DMS 273 treated with DMSO at 0.1 percent for 48 hours (cell line): ENCODE data around the gene AFF1.
A peak's percentile ranks its signal among the peaks of the same experiment; 100 is the strongest.
"Not testable (repeated sequence)": the region's sequence is repeated elsewhere in the genome, so short reads cannot be mapped to it uniquely, and the experiment has no call there.

Experiments
- DNase-seq: peaks from one replicate; lab custom pipeline; 2025; lab: John Stamatoyannopoulos, UW

Gene AFF1

DNA sequence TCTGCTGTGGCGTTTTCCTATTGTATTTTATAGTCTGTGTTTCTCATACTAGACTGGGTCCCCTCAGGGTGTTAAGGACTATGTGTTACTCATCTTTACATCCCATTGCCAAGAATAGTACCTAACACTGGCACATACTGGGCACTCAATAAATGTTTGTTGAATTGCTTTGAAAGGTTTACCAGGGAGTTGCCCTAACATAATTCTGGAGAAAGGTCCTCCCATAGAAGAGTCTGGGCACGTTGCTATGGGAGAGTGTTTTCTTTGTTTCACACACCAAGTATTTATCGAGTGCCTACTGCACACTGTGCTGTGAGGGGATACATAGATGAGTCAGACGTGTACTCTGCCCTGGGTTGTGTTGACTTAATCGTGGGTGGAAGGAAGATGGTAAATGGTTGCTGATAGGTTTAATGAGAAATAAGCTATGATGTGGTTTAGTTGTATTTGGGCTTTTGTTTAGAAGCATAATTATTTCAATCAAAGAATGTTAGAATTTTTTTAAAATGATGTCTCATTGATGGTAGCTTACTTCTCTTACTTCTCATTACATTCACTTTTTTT lies 42.9 kb downstream of the AFF1 start:
- DNase-seq, result no peak

DNA sequence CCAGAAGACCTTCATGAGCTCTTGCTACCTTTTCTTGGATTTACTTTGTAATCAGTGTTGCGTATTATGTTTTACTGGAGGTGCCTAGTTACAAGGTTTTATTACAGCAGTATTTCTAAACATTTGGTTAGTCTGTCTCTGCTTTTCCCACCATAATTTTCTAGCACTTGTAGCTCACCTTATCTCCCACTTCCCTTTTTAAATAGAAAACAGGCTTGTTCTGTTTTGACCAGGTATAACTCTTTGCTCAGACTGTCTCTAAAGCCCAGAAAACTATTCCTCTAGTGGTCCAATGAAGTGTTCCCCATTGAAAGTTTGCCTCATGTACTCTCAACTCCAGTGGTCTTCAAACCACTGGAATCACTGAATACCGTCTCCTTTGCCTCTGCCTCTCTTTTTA lies 43.9 kb downstream of the AFF1 start:
- no peak for DNase-seq

DNA sequence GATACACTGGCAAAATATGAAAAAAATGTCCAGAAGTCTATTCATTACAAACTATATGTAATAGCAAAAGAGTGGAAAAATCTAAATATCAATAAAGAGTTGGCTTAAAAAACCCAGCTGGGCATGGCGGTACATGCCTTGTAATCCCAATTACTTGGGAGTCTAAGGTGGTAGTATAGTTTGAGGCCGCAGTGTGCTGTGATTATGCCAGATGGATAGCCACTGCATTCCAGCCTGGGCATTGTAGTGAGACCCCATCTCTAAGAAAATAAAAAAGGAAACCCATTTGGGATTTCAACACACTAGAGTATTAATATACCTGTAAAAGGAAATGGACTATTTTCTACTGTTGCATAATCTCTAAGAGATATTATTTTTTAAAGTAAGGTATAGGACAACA lies 45.4 kb downstream of the AFF1 start:
- no peak for DNase-seq

DNA sequence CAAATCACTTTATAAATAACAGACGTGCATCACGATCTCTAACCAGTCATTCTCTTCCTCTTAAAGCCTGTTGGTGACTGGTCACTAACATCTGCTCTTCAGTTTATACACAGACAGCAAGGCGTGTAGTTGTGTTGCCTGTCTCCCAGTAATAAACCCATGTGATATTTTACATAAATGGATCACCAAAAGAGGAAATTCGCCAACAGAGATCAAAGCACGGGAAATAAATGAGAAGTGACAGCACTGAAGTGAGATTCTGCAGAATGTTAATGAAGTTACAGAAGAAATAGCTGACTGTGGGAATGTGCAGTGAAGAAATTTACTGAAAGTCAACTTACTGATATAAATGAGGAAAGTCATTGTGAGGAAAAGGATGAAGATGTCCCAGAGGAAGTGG lies 47.0 kb downstream of the AFF1 start:
- DNase-seq, result no peak

DNA sequence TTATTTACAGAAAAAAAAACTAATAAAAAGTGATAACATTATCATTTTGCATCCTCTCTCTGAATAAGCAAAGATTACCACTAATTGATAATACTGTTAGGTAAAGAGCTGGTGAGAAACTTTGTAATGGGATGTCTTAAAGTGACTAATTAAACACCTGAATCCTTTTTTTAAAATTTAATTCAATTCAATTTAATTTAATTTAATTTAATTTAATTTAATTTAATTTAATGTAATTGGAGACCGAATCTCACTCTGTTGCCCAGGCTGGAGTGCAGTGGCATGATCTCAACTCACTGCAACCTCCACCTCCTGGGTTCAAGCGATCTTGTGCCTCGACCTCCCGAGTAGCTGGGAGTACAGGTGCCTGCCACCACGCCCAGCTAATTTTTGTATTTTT lies 51.0 kb downstream of the AFF1 start:
- DNase-seq, result not testable (repeated sequence)

DNA sequence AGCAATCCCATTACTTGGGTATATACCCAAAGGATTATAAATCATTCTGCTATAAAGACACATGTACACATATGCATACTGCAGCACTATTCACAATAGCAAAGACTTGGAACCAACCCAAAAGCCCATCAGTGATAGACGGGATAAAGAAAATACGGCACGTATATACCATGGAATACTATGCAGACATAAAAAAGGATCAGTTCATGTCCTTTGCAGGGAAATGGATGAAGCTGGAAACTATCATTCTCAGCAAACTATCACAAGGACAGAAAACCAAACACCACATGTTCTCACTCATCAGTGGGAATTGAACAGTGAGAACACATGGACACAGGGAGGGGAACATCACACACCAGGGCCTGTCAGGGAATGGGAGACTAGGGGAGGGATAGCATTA lies 54.8 kb downstream of the AFF1 start:
- not testable (repeated sequence) for DNase-seq

DNA sequence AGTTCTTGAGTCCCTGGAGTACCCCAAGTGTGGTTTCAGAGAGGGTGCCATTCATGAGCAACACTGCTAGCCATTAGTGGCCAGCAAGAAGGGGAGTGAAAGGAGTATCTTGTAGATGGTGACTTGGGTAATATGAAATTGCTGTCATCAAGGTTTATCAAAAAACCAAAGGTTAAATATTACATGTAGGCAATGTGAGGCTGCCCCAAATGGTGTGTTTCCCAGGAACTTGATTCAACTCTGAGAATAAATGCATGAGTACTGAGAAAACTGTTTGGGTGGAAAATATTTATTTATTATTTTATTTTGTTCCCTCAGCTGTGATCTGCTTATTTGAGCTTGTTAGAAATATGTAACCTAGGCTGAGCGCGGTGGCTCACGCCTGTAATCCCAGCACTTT lies 55.7 kb downstream of the AFF1 start:
- no peak for DNase-seq

DNA sequence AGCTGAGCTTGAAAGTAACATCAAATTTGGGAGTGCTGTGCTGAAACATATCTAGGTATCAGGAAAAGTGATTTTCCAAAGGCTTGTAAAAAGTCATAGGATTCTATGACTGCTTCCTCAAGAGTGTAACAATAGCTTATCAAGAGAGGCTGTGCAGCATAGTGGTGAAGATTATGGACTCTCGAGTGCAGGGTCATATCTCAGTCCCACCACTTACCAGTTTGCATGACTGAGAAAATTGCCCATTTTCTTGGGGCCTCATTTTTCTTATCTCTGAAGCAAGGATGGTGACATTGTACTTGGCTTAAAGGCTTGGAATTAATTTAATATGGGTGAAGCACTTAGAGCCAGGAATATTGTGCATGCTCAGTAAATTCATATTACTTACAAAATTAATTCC lies 57.2 kb downstream of the AFF1 start:
- DNase-seq, result no peak

DNA sequence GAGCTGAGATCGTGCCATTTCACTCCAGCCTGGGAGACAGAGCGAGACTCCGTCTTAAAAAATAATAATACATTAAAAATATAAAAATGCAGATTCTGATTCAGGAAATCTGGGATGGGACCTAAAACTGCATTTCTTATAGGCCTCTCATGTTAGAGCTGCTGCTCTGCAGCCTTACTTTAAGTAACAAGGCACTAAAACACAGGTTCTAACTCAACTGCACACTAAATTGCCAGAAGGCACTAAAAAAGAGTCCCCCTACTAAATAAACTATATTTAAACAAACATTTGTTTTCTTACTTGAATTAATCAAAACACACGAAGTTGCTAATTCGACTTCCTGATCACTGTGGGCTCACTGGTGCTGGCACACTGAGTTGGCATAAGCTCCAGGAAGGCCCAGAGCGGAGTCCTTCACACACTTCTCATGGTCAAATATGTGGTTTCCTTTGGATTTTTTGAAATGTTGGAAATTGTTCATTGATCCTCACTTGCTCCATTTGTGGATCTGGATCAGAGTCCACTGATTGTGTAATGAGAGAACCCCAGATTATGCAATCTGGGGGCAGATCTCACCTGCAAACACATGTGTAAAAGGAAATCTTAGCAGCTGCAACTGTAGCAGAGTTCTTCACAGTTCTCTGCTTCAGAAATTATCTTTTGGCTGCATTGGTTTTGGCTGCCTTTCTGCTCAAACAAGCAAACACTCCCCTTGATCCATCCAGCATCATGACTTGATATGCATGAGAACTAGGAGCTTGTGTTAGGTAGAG lies 59.3 kb downstream of the AFF1 start:
- DNase-seq, result no peak

DNA sequence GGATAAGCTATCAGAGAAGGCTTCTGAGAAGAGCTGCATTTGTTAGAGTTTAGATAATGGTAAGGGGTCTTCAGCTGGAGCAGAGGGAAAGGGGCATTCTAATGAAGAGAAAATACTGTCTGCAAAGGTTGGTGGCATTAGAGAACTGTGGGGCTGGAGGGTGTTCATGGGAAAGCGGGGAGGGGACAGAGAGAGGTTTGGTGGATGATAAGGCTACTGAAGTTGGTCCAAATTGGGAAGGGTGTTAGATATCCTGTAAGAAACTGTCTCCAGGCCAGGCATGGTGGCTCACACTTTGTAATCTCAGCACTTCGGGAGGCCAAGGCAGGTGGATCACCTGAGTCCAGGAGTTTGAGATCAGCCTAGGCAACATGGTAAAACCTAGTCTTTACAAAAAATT lies 59.9 kb downstream of the AFF1 start:
- DNase-seq, result no peak

DNA sequence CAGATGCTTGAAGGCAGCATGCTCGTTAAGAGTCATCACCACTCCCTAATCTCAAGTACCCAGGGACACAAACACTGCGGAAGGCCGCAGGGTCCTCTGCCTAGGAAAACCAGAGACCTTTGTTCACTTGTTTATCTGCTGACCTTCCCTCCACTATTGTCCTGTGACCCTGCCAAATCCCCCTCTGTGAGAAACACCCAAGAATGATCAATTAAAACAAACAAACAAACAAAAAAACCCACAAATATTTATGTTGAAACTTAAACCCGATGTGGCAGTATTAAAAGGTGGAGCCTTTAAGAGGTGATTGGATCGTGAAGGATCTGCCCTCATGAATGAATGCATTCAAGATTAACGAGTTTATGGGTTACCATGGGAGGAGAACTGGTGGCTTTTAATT lies 61.7 kb downstream of the AFF1 start:
- not testable (repeated sequence) for DNase-seq

DNA sequence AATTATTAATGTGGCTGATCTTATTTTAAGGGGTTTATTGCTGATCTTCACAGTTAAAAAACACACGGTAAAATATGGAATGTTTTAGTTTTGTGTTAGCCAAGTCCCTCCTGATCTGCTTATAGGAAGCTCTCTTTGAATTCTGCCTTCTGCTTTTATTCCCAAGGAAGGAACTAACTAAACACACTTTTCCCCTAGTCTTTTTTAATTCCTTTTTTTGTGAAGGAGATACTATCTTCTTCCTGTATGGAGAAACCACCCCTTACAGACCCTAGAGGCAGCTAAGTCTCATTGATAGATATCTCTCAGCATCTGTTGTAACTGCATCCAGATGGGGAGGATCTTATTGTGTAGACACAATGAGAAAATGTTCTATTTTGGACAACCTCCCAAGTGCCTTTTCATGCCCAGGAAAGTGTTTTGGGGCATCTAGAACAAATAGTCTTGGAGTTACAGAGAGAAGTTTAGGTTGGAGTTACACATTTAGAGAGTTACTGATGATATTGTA lies 64.4 kb downstream of the AFF1 start:
- no peak for DNase-seq

DNA sequence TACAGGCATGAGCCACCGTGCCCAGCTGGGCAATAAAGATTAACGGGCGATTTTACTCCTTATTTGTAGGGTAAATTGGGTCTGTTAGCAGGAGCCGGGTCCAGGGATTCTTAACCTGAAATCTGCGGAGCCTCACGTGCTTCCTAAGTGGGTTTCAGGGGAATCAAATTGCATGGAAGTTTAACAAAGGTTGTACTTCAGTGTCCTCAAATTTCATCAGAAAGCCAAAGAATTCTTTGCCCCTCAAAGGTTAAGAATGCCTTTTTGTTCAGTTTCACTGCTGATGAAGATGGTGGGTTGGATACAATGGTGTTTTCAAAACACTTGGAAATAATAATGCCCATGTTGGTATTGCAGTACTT lies 67.9 kb downstream of the AFF1 start:
- no peak for DNase-seq

DNA sequence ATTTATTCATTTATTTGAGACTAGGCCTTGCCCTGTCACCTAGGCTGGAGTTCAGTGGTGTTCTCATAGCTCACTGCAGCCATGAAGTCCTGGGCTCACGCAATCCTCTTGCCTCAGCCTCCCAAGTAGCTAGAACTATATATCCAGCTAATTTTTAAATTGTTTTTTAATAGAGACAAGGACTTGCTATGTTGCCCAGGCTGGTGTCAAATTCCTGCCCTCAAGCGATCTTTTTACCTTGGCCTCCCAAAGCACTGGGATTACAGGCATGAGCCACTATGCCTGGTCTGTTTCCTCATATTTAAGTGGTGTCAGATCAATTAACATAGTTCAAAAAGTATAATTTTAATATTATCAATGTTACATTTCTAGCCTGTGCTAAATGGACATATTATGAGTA lies 68.5 kb downstream of the AFF1 start:
- no peak for DNase-seq

DNA sequence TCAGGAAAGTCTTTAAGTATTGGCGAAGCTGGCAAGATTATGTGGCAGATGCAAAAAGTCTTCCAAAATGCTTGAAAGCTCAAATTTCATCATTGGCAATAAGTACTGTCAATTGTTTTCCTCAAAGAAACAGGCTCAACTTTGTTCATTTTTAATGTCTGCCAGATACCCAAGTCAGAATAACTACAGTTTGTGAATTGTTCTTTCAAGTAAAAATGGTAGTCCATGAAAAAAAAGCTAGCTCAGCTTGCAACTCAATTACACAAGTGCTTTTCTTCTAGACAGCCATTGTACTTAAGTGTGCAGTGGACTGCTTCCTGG lies 70.5 kb downstream of the AFF1 start:
- DNase-seq, result no peak

DNA sequence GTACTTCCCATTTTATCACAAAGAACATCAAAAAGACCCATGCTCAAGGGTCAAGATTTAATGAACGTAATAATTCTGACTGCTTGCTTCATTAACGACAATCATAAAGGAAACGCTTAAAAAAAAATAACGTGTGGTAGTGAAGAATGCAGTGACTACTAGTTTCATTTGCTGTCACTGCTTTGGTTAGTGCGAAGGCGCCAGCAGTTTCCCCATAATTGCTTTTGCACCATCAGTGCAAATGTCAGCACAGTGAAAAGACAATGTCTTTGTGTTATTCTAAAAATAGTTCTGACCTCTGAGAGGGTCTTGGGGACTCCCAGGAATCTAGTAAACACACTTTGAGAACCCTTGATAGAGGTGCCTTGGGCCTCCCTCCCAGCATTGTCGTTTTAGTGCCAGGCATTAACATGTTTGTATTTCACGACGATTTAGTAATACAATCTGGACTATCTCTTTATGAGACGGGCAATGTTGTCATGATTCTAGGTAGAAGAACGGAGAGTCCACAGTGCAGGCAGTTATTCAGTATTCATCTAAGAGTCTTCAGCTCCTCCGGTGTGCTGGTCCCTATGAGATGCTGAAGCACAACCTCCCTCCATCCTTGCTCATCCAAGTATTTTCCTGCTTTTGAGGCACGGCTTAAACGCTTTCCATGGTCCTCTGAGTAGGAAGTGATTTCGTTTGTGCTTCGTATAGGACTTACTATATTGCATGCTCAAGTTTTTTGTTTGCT lies 71.0 kb downstream of the AFF1 start:
- DNase-seq, result peak; percentile 47

DNA sequence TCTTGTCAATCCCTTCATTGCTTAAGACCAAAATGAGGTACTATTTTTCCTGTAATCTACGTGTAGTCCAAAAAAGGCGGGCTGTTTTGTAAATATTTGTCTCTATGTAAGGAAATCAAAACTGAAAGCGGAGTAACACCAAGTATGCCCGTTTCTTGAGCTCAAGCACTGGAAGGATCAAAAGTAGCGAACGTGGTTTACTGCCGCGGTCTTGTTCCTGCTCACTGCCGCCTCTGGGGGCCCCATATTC lies 71.5 kb downstream of the AFF1 start:
- no peak for DNase-seq

DNA sequence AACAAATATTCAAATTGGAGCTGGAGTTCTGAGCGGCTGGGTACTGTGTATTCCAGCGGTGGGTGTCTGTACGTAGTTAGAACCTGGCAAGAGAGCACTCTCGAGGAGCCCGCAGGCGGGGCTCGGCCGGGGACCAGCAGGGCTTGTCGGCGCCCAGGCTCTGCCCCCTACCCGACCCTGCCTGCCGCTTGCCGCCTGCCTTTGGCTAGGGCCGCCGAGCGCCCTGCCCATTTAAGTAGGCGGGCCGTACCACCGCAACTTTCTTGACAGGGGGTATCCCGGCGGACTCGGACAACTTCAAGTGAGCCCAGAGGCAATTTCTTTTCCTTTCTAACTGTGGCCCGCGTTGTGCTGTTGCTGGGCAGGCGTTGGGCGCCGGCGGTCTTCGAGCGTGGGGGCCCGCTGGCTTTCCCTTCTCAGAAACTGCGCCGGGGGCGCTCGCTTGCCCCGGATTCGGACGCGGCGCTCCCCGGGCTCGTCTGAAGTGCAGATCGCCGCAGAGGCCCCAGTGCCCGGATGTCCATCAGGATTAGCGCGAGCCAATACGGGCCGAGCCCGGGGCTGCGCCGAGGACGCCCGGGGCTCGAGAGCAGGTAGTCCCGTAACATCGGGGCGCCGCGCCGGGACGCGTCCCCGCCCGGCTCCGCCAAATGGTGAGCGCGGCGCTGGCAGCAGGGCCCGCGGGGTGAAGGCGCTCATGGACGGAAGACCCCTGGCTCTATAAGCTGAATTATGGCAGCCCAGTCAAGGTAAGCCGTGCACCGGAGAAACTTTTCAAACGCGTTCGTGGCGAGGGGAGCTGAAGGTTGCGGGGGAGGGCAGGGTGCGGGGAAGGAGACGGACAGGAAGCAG lies 72.1 kb downstream of the AFF1 start:
- peak; percentile 84 for DNase-seq

DNA sequence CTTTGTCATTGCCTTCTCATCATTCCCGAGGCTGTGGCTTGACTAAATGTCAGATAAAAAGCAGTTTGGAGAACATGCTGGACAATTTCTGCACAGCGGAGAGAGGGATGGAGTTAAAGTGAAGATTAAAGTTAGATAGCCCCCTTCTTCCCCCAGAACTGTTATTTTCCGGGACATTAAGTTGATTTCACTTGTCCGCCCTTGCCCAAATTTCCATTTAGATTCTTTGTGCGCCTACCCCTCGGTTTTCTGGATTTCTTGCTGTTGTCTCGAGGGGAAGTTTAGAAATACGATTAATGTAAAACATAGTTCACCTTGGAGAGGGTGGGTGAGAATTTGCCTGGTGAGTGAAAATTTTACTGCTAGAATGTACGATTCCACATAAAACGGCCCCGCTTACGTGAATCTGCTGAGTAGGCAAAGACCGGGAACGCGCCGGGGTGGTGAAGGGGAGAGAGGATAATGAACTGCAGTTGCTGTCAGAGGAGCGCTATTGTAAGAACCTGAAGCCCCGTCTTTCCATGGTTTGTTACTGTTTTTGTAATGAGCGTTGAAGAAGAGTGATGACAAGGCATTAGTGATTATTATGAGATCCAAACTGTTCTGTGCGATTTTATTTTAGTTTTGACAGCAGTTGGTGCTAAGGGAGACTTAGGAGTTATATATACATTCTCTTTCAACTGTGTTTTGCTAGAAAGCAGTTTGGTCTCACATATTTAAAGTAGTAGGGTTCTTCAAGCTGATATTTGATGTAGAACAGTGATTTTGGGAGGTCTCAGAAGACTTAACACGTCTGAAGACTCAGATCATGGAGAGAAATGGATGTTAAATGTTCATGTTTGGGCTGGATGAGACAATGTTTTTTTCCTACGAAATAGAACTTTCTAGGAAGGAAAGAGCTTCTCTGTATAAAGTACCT lies 73.0 kb downstream of the AFF1 start:
- no peak for DNase-seq

DNA sequence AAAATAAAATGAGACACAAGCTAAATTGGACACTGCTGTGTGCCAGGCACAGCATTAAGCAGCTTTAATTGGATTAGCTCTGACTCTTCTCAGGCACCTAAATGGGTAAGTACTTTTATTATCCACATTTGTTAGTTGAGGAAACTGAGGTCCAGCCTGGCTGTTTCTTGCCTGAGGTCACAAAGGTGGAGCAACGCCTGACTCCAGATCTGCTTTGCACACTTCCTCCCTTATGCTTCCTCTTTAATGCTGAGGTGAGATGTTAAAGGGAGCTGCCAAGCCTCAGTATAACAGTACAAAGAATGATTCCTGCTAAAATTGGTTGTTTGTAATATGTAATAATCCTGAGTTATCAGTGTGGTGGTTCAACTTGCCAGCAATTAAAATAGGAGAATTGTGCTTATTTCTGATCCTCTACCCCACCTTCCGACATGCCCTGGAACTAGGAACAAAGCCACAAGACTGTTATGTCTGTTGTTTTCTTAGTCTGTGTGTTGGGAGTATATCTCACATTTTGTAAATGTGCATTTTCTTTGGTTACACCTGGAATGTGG lies 74.4 kb downstream of the AFF1 start:
- DNase-seq, result no peak

DNA sequence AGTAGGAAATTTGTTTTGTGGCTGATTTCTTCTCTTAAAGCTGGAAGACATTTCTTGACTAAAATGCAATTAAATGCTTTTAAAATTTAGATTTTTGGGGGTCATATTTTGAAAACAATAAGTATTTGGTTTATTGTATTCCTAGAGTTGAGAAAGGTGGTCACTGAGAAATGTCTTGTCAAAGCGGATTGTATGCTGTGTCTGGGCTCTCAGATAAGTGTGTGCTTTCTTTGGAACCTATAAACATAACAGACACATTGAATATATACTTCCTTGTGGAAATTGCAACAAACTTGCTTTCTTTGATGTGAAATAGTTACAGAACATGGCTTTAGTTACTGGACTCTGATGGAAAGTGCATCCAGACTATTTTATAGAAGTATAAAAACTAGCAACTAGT lies 75.4 kb downstream of the AFF1 start:
- no peak for DNase-seq
